Mesenchymal stem cell (in vitro differentiated cells and primary cell): ENCODE measurements around the gene NDOR1.

ENCODE experiments used
- DNase-seq: peaks from one replicate; pipeline ENCODE4 v3.0.0-alpha.2; 2013
- H2AFZ ChIP-seq: one replicate; pipeline ENCODE4 v1.6.1; 2013; ENCODE audit warnings: low read depth, mild to moderate bottlenecking, control low read depth, inconsistent platforms, low read length, moderate library complexity
- H2AK5ac ChIP-seq: 2 replicates; pipeline ENCODE4 v1.6.1; 2013; ENCODE audit warnings: low read length, moderate library complexity, mild to moderate bottlenecking, inconsistent platforms; ENCODE audit not compliant: severe bottlenecking
- H2BK120ac ChIP-seq: one replicate; pipeline ENCODE4 v1.6.1; 2013; ENCODE audit warnings: low read depth, mild to moderate bottlenecking, inconsistent platforms, low read length, moderate library complexity
- H2BK12ac ChIP-seq, 2 experiments: one replicate each; pipeline ENCODE4 v1.6.1; 2013; ENCODE audit warnings: inconsistent platforms in 2 of 2, low read length in 2 of 2, mild to moderate bottlenecking in 2 of 2, moderate library complexity in 2 of 2, control low read depth in 1 of 2
- H2BK15ac ChIP-seq: one replicate; pipeline ENCODE4 v1.6.1; 2013; ENCODE audit warnings: mild to moderate bottlenecking, low read depth, inconsistent platforms; ENCODE audit not compliant: poor library complexity, severe bottlenecking
- H2BK5ac ChIP-seq: 2 replicates; pipeline ENCODE4 v1.6.1; 2013; ENCODE audit warnings: low read depth, mild to moderate bottlenecking, low read length, control low read depth, inconsistent platforms; ENCODE audit not compliant: poor library complexity, severe bottlenecking
- H3K14ac ChIP-seq, 2 experiments: one replicate each; pipeline ENCODE4 v1.6.1; 2013; ENCODE audit warnings: inconsistent platforms in 2 of 2, low read length in 2 of 2, control low read depth in 1 of 2, mild to moderate bottlenecking in 1 of 2, moderate library complexity in 1 of 2
- H3K18ac ChIP-seq, 2 experiments: one replicate each; pipeline ENCODE4 v1.6.1; 2013; ENCODE audit warnings: inconsistent platforms in 2 of 2, low read length in 2 of 2, control low read depth in 1 of 2, low read depth in 1 of 2, mild to moderate bottlenecking in 1 of 2
- H3K23ac ChIP-seq, 2 experiments: one replicate each; pipeline ENCODE4 v1.6.1; 2013; ENCODE audit warnings: inconsistent platforms in 2 of 2, low read length in 2 of 2, mild to moderate bottlenecking in 2 of 2, moderate library complexity in 2 of 2, control low read depth in 1 of 2
- H3K27ac ChIP-seq: 2 replicates; pipeline ENCODE4 v1.5.1; 2013; ENCODE audit warnings: mild to moderate bottlenecking, moderate library complexity, low read length, control low read depth, inconsistent platforms; ENCODE audit not compliant: poor library complexity, severe bottlenecking
- H3K27me3 ChIP-seq, 2 experiments: 2 replicates each; pipeline versions ENCODE4 v1.6.1 to v1.7.0; 2013; ENCODE audit warnings: low read length in 2 of 2, mild to moderate bottlenecking in 2 of 2, moderate library complexity in 2 of 2, control low read depth in 1 of 2, inconsistent platforms in 1 of 2; ENCODE audit not compliant: control insufficient read depth in 1 of 2, insufficient read depth in 1 of 2
- H3K36me3 ChIP-seq, 2 experiments: 2 replicates each; pipeline versions ENCODE4 v1.6.1 to v1.7.0; 2013; ENCODE audit warnings: low read length in 2 of 2, control low read depth in 1 of 2, inconsistent platforms in 1 of 2, low read depth in 1 of 2, mild to moderate bottlenecking in 1 of 2; ENCODE audit not compliant: insufficient read depth in 2 of 2, control insufficient read depth in 1 of 2
- H3K4ac ChIP-seq, 2 experiments: one replicate each; pipeline ENCODE4 v1.6.1; 2013; ENCODE audit warnings: inconsistent platforms in 2 of 2, low read length in 2 of 2, mild to moderate bottlenecking in 2 of 2, moderate library complexity in 2 of 2, control low read depth in 1 of 2, low read depth in 1 of 2
- H3K4me1 ChIP-seq: 2 replicates; pipeline ENCODE4 v1.6.1; 2013; ENCODE audit warnings: low read depth, low read length, control low read depth; ENCODE audit not compliant: control insufficient read depth, insufficient read depth
- H3K4me2 ChIP-seq: 2 replicates; pipeline ENCODE4 v1.6.1; 2013; ENCODE audit warnings: low read length, mild to moderate bottlenecking, inconsistent platforms; ENCODE audit not compliant: poor library complexity, severe bottlenecking
- H3K4me3 ChIP-seq, 2 experiments: 2 replicates each; pipeline versions ENCODE4 v1.5.1 to v1.7.0; 2013; ENCODE audit warnings: low read length in 2 of 2, mild to moderate bottlenecking in 2 of 2, control low read depth in 1 of 2, low read depth in 1 of 2; ENCODE audit not compliant: insufficient read depth in 1 of 2
- H3K79me1 ChIP-seq: replicated peaks from 2 replicates; pipeline ENCODE4 v1.6.1; 2013; ENCODE audit warnings: mild to moderate bottlenecking, control low read depth, low read length, inconsistent platforms; ENCODE audit not compliant: poor library complexity, severe bottlenecking
- H3K9ac ChIP-seq: 2 replicates; pipeline ENCODE4 v1.7.0; 2013; ENCODE audit warnings: mild to moderate bottlenecking, low read length, moderate library complexity
- H3K9me3 ChIP-seq: 2 replicates; pipeline ENCODE4 v1.7.0; 2013; ENCODE audit warnings: mild to moderate bottlenecking, low read length; ENCODE audit not compliant: control insufficient read depth
- H4K8ac ChIP-seq: one replicate; pipeline ENCODE4 v1.6.1; 2013; ENCODE audit warnings: inconsistent platforms, mild to moderate bottlenecking, low read length, moderate library complexity
- H4K91ac ChIP-seq: one replicate; pipeline ENCODE4 v1.6.1; 2013; ENCODE audit warnings: mild to moderate bottlenecking, low read length, inconsistent platforms
- WGBS: methylation state at CpG from one replicate; pipeline ENCODE4 v1.1.7; 2013; ENCODE audit warnings: mixed read lengths; 5-methylcytosine and 5-hydroxymethylcytosine counted together

The NDOR1 gene

DNA sequence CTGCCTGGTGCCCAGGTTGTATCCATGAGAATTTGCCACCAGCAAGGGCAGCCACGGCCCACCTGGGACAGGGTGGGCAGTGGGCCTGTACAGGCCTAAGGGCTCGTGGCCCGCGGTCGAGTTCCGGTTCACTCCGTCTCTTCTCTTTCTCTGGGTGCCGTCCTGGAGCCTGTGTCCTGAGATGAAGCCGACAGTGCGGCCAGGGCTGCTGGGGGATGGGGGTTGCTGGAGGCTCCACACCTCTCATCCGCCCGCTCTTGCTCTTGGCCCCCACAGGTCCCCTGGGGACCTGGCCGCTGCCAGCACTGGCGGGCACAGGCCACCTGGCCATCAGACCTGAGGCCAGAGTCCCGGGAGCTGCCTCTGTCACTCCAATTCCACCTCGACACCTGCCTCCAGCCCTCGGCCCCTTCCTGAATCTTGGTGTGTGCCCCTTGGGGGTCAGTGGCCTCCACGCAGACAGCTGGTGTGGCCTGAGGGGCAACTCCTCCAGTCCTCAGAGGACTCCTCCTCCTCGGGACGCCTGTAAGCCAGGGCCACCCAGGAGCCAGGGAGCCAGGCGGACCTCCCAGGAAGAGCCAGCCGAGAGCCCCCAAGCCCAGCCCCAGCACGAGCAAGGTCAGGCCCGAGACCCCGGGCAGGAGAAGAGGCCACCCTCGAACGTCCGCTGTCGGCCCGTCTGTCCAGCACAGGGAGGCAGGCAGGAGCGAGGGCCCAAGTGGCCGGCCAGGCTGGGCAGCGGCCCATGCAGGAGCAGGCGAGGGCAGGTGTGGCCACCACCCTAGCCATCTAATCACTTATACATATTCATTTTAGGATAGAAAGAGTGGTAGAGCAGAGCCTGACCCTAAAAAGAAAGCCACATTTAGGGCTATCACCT, 40.9 kb upstream of the NDOR1 start:
- Histone ChIP-seq H3K4me1 (peaks cover 38% of the 10 kb centered on the region), H3K4me2 (no peak overlapping the region), H2AK5ac (no peak overlapping the region), H3K36me3 (no peaks in the 10 kb centered on the region), H4K8ac (no peak overlapping the region), H2BK120ac (no peak overlapping the region), H2BK12ac (no peak overlapping the region), H3K4ac (no peak overlapping the region), H3K14ac (no peak overlapping the region), H3K9me3 (no peaks in the 10 kb centered on the region), H4K91ac (no peak overlapping the region), H2BK5ac (no peak overlapping the region), H3K9ac (no peak overlapping the region), H3K27me3 (peaks cover 78 to 87% of the 10 kb centered on the region in 2 experiments), H3K79me1 (no peaks in the 10 kb centered on the region), H3K23ac (no peak overlapping the region), H2AFZ (no peak overlapping the region), H2BK15ac (peak overlapping the region; percentile 30), H3K4me3 (no peak overlapping the region), H3K27ac (no peak overlapping the region), H3K18ac (no peak overlapping the region)
- no peak for DNase-seq
- WGBS = 80% methylated on average over 30 of the region's 34 CpGs

DNA sequence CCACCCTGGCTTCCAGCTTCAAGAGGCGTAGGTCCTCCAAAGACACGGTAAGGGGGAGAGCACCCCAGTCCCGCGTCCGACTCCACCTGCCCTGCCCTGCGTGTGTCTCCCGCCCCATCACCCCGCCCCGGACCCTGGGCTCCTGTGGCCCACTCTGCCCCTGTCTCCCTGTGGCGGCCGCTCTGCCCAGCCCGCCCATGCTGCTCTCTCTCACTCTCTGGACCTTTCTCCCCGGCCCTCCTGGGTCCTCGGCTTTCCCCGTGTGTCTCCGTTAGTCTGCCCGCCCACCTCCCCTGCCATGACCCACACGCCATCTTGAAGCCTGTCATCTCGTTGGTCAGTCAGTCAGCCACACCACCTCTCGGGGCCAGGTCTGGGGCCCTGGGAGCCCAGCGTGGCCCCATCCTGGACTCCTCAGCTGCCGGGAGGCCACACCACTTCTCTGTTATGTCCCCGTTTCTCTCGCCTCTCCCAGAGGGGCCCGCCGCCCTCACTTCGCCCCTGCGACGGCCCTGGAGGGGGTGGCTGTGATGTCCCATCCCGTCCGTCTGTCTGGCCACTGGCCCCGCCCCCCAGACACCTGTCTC, 40.2 kb upstream of the NDOR1 start:
- no peak overlapping the region for H3K27ac ChIP-seq
- H4K8ac ChIP-seq = no peak overlapping the region
- H3K18ac ChIP-seq = no peak overlapping the region
- H4K91ac ChIP-seq = no peak overlapping the region
- H3K4me1 ChIP-seq = peaks cover 41% of the 10 kb centered on the region
- no peak overlapping the region for H3K14ac ChIP-seq
- no peaks in the 10 kb centered on the region for H3K36me3 ChIP-seq
- no peak overlapping the region for H2BK15ac ChIP-seq
- H3K27me3 ChIP-seq = peaks cover 79 to 85% of the 10 kb centered on the region in 2 experiments
- H2BK5ac ChIP-seq = no peak overlapping the region
- no peak overlapping the region for H3K23ac ChIP-seq
- H3K4me2 ChIP-seq = no peak overlapping the region
- no peak overlapping the region for H2AFZ ChIP-seq
- no peak overlapping the region for H2BK12ac ChIP-seq
- H3K9ac ChIP-seq = no peak overlapping the region
- no peaks in the 10 kb centered on the region for H3K9me3 ChIP-seq
- H2AK5ac ChIP-seq = no peak overlapping the region
- H3K79me1 ChIP-seq = no peaks in the 10 kb centered on the region
- H3K4ac ChIP-seq = no peak overlapping the region
- 86% methylated on average over 32 of the region's 32 CpGs for WGBS
- no peak overlapping the region for H2BK120ac ChIP-seq
- DNase-seq = no peak
- H3K4me3 ChIP-seq = no peak overlapping the region

DNA sequence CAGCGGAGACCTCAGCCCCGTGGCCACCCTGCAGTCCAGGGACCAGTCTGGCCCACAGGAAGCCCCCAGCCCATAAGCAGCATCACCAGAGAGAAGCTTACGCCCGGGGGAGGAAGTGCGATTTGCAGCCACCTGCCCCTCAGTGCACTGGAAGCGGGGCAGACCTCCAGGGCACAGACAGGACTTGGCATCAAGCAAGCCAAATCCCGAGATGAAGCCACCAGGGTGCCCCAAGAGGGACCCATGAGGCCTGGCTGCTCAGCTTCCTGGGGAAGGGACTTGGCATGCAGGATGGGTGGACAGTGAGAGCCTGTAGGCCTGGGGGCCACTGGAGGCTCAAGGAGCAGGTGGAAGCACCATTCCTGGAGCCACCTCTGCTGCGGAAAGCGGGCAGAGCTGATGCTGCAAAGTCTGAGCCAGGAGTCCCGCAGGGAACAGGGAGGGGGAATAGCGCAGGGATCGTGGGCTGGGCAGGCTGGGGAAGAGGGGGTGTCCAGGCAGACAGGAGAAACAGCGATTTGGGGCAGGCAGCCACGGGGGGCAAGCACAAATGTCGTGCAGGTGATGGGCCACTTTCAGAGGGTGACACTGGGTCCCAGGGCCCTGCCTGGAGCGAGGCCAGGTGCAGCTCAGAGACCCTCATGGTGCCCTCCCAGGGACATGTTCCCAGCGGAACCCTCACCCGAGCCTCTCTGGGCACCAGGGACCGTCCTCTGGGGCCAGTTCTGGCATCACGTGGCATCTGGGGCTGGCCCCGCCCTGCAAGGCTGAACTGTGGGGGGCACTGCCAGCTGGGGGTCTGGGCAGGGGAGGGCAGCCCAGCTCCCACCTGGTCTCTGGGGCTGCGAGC, 38.9 kb upstream of the NDOR1 start:
- Histone ChIP-seq H3K79me1 (no peaks in the 10 kb centered on the region), H3K9me3 (no peaks in the 10 kb centered on the region), H2BK15ac (no peak overlapping the region), H2AFZ (no peak overlapping the region), H3K23ac (no peak overlapping the region), H3K27ac (no peak overlapping the region), H2AK5ac (no peak overlapping the region), H3K9ac (no peak overlapping the region), H3K14ac (no peak overlapping the region), H4K8ac (no peak overlapping the region), H3K4ac (no peak overlapping the region), H2BK120ac (no peak overlapping the region), H4K91ac (no peak overlapping the region), H3K4me3 (no peak overlapping the region), H3K36me3 (no peaks in the 10 kb centered on the region), H3K4me1 (peaks cover 39% of the 10 kb centered on the region), H2BK5ac (no peak overlapping the region), H3K27me3 (peaks cover 85 to 87% of the 10 kb centered on the region in 2 experiments), H3K18ac (no peak overlapping the region), H2BK12ac (no peak overlapping the region), H3K4me2 (no peak overlapping the region)
- 73% methylated on average over 22 of the region's 22 CpGs for WGBS
- no peak for DNase-seq

DNA sequence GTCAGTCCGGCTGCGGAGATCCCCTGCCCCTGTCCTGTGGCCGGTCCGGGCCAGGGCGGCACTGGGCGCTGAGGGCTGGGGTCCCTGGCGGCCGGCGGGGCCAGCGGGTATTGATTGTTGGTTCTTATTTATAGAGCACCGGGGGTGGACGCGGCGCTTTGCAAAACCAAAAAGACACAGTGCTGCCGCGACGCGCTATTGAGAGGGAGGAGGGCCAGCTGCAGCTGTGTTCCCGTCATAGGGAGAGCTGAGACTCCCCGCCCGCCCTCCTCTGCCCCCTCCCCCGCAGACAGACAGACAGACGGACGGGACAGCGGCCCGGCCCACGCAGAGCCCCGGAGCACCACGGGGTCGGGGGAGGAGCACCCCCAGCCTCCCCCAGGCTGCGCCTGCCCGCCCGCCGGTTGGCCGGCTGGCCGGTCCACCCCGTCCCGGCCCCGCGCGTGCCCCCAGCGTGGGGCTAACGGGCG, 38.2 kb upstream of the NDOR1 start:
- Histone ChIP-seq H3K23ac (no peak overlapping the region), H3K4me1 (peaks cover 32% of the 10 kb centered on the region), H2BK12ac (no peak overlapping the region), H3K9me3 (no peaks in the 10 kb centered on the region), H4K8ac (no peak overlapping the region), H3K27ac (no peak overlapping the region), H3K14ac (no peak overlapping the region), H3K4me3 (no peak overlapping the region), H3K9ac (no peak overlapping the region), H2AK5ac (no peak overlapping the region), H2BK15ac (no peak overlapping the region), H3K4ac (no peak overlapping the region), H2BK5ac (no peak overlapping the region), H2AFZ (no peak overlapping the region), H2BK120ac (no peak overlapping the region), H4K91ac (no peak overlapping the region), H3K36me3 (no peaks in the 10 kb centered on the region), H3K79me1 (no peaks in the 10 kb centered on the region), H3K18ac (no peak overlapping the region), H3K27me3 (peaks cover 87% of the 10 kb centered on the region in 2 experiments), H3K4me2 (no peak overlapping the region)
- 48% methylated on average over 40 of the region's 44 CpGs for WGBS
- no peak for DNase-seq
